Effector memory CD4-positive, alpha-beta T cell (primary cell): ENCODE results near the gene LYRM4.

Experiments used
- DNase-seq, 3 donors: peaks; one replicate each; pipeline ENCODE4 v3.0.0-alpha.2; 2020
- H3K27ac ChIP-seq: 2 replicates; pipeline ENCODE4 v1.7.0; 2013; ENCODE audit warnings: mild to moderate bottlenecking, low read length, moderate library complexity; ENCODE audit not compliant: insufficient read depth, poor library complexity, severe bottlenecking
- H3K27me3 ChIP-seq: replicated peaks from 2 replicates; pipeline ENCODE4 v1.7.0; 2013; ENCODE audit warnings: mild to moderate bottlenecking, low read length; ENCODE audit not compliant: insufficient read depth, control insufficient read depth, poor library complexity, severe bottlenecking
- H3K36me3 ChIP-seq: 2 replicates; pipeline ENCODE4 v1.7.0; 2013; ENCODE audit warnings: mild to moderate bottlenecking, low read length, moderate library complexity; ENCODE audit not compliant: control insufficient read depth, insufficient read depth
- H3K4me1 ChIP-seq: 2 replicates; pipeline ENCODE4 v1.7.0; 2013; ENCODE audit warnings: low read length, mild to moderate bottlenecking; ENCODE audit not compliant: control insufficient read depth, insufficient read depth, poor library complexity, severe bottlenecking
- H3K4me3 ChIP-seq: 2 replicates; pipeline ENCODE4 v1.7.0; 2013; ENCODE audit warnings: low read length, low read depth, mild to moderate bottlenecking; ENCODE audit not compliant: insufficient read depth, poor library complexity, severe bottlenecking
- H3K9me3 ChIP-seq: 2 replicates; pipeline ENCODE4 v1.7.0; 2013; ENCODE audit warnings: mild to moderate bottlenecking, low read length, moderate library complexity; ENCODE audit not compliant: control insufficient read depth

LYRM4 gene

GRCh38 chr6:5130135-5130866, 130.4 kb downstream of the LYRM4 start:
- Histone ChIP-seq H3K27ac (no peak overlapping the region), H3K27me3 (no peaks in the 10 kb centered on the region), H3K36me3 (no peaks in the 10 kb centered on the region), H3K4me1 (no peaks in the 10 kb centered on the region), H3K9me3 (no peaks in the 10 kb centered on the region), H3K4me3 (no peak overlapping the region)
- no peak for DNase-seq

DNA sequence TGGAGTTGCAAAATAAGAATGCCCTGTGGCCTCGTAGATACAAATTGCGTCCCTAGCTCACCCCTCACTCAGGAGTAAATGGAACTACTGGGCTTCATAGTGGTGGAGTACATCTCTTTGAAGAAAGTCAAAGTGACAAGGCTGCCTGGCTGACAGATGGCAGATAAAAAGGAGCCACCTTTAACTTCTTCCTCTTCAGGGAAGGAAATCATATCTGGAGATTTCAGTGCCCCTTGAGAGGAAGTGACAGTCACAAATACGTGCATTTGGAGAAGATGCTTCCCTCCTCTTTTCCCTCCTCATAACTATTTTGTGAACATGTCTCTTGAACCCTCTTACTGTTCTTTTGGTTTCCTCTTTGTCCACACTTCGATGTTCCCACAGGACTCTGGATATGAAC, 132.4 kb downstream of the LYRM4 start:
- H3K36me3 ChIP-seq = no peaks in the 10 kb centered on the region

GRCh38 chr6:5127106-5127687, 133.6 kb downstream of the LYRM4 start:
- H3K9me3 ChIP-seq = no peaks in the 10 kb centered on the region
- no peaks in the 10 kb centered on the region for H3K36me3 ChIP-seq
- no peaks in the 10 kb centered on the region for H3K27me3 ChIP-seq
- no peak overlapping the region for H3K27ac ChIP-seq
- no peaks in the 10 kb centered on the region for H3K4me1 ChIP-seq
- no peak for DNase-seq
- no peak overlapping the region for H3K4me3 ChIP-seq

More for the DNA sequence above, 132.4 kb downstream of the LYRM4 start:
- Histone ChIP-seq H3K9me3 (no peaks in the 10 kb centered on the region), H3K4me3 (no peak overlapping the region), H3K27ac (no peak overlapping the region), H3K27me3 (no peaks in the 10 kb centered on the region), H3K4me1 (no peaks in the 10 kb centered on the region)
- DNase-seq = no peak

- Histone ChIP-seq H3K27me3 (no peaks in the 10 kb centered on the region), H3K9me3 (no peaks in the 10 kb centered on the region), H3K4me1 (no peaks in the 10 kb centered on the region), H3K36me3 (no peaks in the 10 kb centered on the region), H3K4me3 (no peak overlapping the region), H3K27ac (no peak overlapping the region)
- DNase-seq = no peak
Observed at GRCh38 chr6:5126214-5126613, 134.5 kb downstream of the LYRM4 start.

- no peaks in the 10 kb centered on the region for H3K9me3 ChIP-seq
- H3K4me1 ChIP-seq = no peaks in the 10 kb centered on the region
- no peak overlapping the region for H3K4me3 ChIP-seq
- no peak overlapping the region for H3K27ac ChIP-seq
- DNase-seq = no peak
- H3K27me3 ChIP-seq = no peaks in the 10 kb centered on the region
- H3K36me3 ChIP-seq = no peaks in the 10 kb centered on the region
Observed at GRCh38 chr6:5125152-5126006, 135.4 kb downstream of the LYRM4 start.

GRCh38 chr6:5124526-5124925, 136.2 kb downstream of the LYRM4 start:
- H3K27me3 ChIP-seq = no peaks in the 10 kb centered on the region
- no peak overlapping the region for H3K4me3 ChIP-seq
- H3K9me3 ChIP-seq = no peaks in the 10 kb centered on the region
- no peak overlapping the region for H3K27ac ChIP-seq
- DNase-seq = no peak
- no peaks in the 10 kb centered on the region for H3K4me1 ChIP-seq
- H3K36me3 ChIP-seq = no peaks in the 10 kb centered on the region

- Histone ChIP-seq H3K4me3 (no peak overlapping the region), H3K27ac (no peak overlapping the region), H3K4me1 (no peaks in the 10 kb centered on the region), H3K36me3 (no peaks in the 10 kb centered on the region), H3K9me3 (no peaks in the 10 kb centered on the region), H3K27me3 (no peaks in the 10 kb centered on the region)
- no peak for DNase-seq
Observed at GRCh38 chr6:5123296-5124143, 137.2 kb downstream of the LYRM4 start.

DNA sequence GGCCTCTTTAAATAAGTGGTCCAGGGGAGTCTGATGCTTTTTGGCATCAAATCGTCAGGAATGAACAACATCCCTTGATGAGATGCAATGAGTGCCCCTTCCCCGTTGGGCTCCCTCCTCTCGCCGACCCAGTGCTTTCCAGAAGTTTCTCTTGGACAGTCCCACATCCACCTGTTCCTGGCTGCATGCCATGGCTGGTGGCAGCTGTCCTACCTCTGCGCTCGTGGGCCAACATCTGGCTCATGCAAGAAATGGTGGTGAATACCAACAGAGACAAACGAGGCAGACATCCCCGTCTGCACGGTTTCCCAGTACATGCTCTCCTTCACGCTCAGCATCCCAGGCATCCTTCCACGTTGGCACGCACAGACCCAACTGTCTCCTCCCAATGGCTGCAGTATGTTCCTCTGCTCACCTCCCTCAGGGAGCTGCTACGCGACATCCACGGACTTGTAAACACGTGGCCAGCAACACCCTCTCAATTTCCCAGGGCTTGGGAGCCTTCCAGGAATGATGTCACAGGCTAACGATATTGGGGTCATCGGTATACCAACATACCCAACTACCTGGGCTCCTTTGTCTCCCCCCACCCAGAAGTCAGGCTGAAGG, 138.1 kb downstream of the LYRM4 start:
- no peaks in the 10 kb centered on the region for H3K36me3 ChIP-seq
- no peak for DNase-seq
- no peaks in the 10 kb centered on the region for H3K4me1 ChIP-seq
- H3K4me3 ChIP-seq = no peak overlapping the region
- H3K27me3 ChIP-seq = no peaks in the 10 kb centered on the region
- H3K9me3 ChIP-seq = no peaks in the 10 kb centered on the region
- H3K27ac ChIP-seq = no peak overlapping the region

- Histone ChIP-seq H3K36me3 (no peaks in the 10 kb centered on the region), H3K9me3 (no peaks in the 10 kb centered on the region), H3K27me3 (no peaks in the 10 kb centered on the region), H3K27ac (no peak overlapping the region), H3K4me1 (no peaks in the 10 kb centered on the region), H3K4me3 (no peak overlapping the region)
- no peak for DNase-seq
Observed at GRCh38 chr6:5121956-5122355, 138.8 kb downstream of the LYRM4 start.
